CD4-positive, alpha-beta T cell treated with Interleukin-2 at 100 ng/mL for 4 hours (primary cell): ENCODE measurements around the gene NPM3.
A peak's percentile ranks its signal among the peaks of the same experiment; 100 is the strongest.

Experiments used
- DNase-seq: peaks from one replicate; pipeline ENCODE4 v3.0.0-alpha.2; 2020; ENCODE audit warnings: low spot score

NPM3 gene

GRCh38 chr10:101782811-101783735 is at the start of gene NPM3:
TSS of gene NPM3 (minus strand) at chr10:101783446. CDS start at chr10:101783390, 56 bp downstream.
- peak; percentile 78 for DNase-seq

- DNase-seq: no peak
These were observed 49.1 kb upstream of the NPM3 start for GRCh38 chr10:101832325-101832771.

- DNase-seq: no peak
These were observed 48.0 kb upstream of the NPM3 start for GRCh38 chr10:101831169-101831811.

GRCh38 chr10:101830322-101831168 is 47.3 kb upstream of the NPM3 start:
- peak; percentile 95 for DNase-seq

DNA sequence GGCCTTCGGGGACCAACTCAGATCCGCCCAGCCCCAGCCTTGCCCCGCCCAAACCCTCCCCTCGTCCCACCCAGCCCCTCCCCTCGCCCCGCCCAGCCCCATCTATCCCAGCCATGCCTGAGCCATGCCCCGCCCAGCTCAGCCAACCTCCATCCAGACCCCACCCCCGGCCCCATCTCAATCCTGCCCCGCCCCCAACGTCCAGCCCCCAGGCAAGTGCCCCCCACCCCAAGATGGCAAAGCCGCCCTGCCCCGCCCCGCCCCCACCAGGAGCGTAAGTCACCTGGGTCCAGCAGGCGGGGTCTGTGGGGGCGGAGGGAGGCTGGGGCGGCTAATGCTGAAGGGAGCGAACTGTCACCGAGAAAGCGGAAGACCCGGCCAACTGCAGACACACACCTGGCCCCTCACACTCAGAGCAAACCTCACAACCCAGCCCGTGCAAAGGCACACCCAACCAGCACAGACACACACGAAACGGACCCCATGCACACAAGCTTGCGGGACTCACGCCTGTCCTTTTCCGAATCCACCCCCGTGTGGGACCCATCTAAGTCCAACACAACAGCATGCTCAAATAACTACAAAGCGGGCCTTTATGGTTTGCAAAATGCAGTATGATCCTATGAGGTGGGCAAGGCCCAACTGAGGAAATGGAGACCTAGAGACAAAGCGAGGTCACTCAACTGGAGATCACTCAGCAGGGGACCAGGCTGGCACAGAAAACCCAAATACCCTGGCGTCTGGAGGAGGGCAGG is 46.5 kb upstream of the NPM3 start:
- DNase-seq: peak; percentile 66

DNA sequence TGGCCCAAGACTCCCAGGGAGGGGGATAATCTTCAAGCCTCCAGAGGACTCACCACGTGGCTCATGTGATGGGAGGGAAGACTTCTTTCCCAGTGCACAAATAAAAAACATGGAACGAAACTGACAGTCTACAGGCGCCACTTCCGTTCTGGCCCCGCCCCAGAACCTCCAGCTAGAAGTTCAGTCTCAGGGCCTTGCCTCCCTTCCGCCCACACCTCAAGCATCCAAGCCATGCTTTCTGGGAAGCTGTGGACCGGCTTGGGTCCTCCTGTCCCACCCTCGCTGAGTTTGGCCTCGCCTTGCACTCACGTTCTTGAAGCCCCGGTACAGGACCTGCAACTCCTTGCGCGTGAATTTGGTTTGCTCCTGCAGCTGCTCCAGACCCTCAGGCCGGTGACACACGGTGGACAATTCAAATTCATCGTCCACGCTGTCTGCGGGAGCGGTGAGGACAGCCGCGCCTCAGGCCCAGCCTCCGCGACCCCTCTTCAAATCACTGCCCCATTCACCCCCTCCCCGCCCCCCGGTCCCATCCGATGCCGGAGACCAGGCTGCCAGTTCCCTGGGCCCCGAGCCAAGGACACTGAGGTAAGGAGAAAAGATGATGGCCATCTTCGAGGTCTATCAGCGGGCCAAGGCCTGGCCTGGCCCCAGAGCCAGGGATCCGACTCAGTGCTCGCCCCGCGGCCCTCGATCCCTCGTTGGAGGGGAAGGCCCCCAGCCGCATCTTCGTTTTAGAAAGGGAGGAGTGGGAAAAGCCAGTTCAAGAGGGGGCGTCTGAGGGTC is 45.7 kb upstream of the NPM3 start:
- DNase-seq: no peak

GRCh38 chr10:101827919-101828600 is 44.8 kb upstream of the NPM3 start:
- no peak for DNase-seq

DNA sequence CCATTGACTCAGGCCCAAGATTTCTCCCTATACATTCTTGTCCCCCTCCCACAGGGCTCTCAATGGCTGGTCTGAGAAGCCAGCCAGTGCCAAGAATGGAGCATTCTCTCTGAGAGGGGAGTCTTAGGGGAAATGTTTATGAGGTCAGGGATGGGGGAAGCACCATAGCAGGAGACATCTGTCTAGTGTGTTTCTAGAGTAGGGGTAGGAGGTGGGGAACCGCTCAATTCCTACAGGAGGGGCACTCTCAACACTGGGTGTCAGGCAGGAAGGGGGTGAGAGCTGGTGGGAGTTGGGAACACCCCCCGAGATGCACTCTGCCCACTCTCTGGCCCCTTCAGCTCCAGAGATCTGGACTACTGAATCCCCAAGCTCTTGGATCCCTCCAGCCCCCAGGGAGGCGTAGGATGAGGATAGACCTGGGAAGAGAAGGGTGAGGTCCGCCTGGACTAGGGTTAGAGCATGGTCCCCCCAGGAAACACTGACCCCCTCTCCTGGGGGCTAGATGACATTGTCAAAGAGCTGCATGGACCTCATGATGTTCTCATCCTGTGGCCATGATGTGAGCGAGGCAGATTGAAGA is 43.7 kb upstream of the NPM3 start:
- no peak for DNase-seq

- DNase-seq: no peak
These were observed 41.5 kb upstream of the NPM3 start for GRCh38 chr10:101824736-101825135.

GRCh38 chr10:101818872-101819633 is 35.8 kb upstream of the NPM3 start:
- DNase-seq: no peak

DNA sequence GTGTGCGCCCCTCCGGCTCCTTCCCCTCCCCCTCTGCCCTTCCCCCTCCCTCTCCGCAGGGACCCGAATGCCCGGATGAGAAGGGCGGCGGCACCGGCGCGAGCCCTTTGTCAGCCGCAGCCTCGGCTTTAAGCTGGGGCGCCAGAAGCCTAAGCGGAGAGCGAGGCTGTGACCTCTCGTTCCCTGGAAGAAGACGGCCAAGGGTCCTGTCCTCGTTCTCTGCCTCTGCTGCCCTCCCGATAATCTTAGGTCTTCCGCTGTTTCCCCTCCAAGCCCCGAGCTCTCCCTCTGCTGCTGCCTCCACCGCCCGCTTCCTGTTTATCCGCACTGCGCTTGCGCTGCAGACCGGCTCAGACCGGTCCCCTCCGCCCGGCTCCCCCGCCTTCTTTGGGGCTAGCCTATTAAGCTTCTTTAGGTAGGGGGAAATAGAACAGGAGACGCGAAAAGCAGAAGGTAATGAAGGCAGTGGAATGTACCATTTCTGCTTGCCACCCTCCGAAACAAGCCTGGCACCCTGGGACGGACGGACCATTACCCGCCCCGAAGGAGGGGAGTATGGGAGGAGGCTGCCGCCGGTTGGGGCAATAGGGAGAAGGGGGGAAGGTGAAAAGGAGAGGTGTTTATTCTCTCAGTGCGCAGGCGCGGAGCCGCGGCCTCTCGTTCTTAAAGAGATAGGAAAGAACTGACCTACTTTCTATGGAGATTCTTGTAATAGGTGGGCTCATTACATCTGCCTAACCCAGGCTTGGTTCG is 35.0 kb upstream of the NPM3 start, which contains the start of gene OGA:
OGA (minus strand) TSS at position 326 of the 753 bp plus-strand sequence. CDS start 422 bp downstream, outside the sequence.
- peak; percentile 99 for DNase-seq

- DNase-seq: no peak
These were observed 34.3 kb upstream of the NPM3 start for GRCh38 chr10:101817337-101818118.

- no peak for DNase-seq
These were observed 33.7 kb upstream of the NPM3 start for GRCh38 chr10:101816913-101817336.

- DNase-seq: no peak
These were observed 33.1 kb upstream of the NPM3 start for GRCh38 chr10:101816376-101816775.

DNA sequence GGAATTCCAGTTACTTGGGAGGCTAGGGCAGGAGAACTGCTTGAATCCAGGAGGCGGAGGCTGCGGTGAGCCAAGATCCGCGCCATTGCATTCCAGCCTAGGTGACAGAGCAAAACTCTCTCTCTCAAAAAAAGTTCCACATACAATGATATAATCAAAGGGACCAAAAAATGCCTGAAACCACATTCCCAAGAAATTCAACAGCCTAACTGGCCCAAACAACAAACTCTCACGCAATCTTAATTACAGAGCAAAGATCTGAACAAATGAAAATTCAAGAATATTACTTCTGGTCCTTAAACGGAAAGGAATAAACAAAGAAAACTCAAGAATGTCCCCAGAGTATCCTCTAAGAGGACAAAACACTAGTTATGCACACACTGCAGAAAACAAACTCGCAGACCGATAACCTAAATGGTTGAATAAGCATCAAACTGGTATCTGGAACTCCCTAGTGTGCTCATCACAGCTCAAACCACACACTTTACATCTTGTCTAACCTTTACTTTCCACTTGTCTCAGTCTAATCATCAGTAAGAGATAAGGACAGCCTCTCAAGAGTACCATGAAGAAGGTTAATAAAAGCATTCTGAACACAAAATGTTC is 31.3 kb upstream of the NPM3 start:
- peak; percentile 40 for DNase-seq

DNA sequence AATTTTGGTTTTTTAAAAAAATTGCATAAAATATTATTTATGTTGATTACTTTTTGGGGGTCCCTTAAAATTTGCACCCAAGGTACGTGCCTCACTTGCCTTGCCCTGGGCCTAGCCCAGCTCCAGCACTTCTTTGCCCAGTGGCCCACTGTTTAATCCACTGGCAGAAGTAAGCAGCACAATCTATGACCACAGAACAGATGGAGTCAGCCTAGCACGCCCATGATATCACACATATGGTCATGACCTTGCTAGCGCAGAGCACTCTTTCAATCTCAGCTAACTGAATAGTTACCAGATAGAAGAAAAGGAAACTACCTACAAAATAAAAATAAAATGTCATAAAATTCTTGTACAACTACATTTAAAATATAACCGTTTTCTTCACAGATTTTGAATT is 29.4 kb upstream of the NPM3 start:
- DNase-seq: no peak

DNA sequence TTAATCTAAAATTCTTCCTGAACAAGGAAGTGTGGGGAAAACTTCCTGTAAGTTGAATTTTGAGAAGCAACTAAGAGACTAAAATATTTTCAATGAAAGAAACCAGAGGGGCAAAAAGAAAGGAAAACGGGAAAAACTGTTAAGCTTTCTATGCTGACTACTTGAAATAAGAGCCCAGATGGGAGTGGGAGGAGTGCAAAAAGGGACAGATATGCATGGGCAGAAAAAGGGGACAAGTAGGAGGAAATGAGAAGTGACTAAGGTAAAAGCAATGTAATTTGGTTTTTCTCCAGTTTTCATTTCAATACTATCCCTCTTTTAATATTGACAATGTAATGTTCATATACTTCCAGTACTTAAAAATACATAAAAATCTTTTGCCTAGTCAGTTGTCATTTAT is 23.9 kb upstream of the NPM3 start:
- no peak for DNase-seq
